GM12865 (cell line): ENCODE results near the gene HERC2.

Experiments used
- DNase-seq: peaks from one replicate; pipeline ENCODE4 v3.0.0; 2010; ENCODE audit warnings: low read depth
- H3K4me3 ChIP-seq: 2 replicates; pipeline ENCODE4 v1.5.1; 2011; ENCODE audit warnings: mild to moderate bottlenecking, low read depth, low read length, control low read depth
- CTCF ChIP-seq: IDR thresholded peaks from 2 replicates; pipeline ENCODE4 v1.5.1; 2011; ENCODE audit warnings: low read length, control low read depth, low read depth, inconsistent platforms; ENCODE audit not compliant: insufficient read depth; ENCODE audit errors: missing control alignments

Gene HERC2

GRCh38 chr15:28114114-28114455 is 207.9 kb downstream of the HERC2 start:
- no peak for DNase-seq
- no peak overlapping the region for H3K4me3 ChIP-seq
- no peak for TF ChIP-seq CTCF

- no peak overlapping the region for H3K4me3 ChIP-seq
- DNase-seq, result no peak
- TF ChIP-seq CTCF, result no peak
These were observed 208.4 kb downstream of the HERC2 start for GRCh38 chr15:28113394-28114113.

GRCh38 chr15:28112962-28113361 is 209.0 kb downstream of the HERC2 start:
- no peak overlapping the region for H3K4me3 ChIP-seq
- no peak for DNase-seq
- TF ChIP-seq CTCF, result no peak

- no peak for TF ChIP-seq CTCF
- no peak overlapping the region for H3K4me3 ChIP-seq
These were observed 209.7 kb downstream of the HERC2 start for GRCh38 chr15:28112101-28112760.

GRCh38 chr15:28111543-28111942 is 210.4 kb downstream of the HERC2 start:
- no peak overlapping the region for H3K4me3 ChIP-seq
- DNase-seq, result no peak
- TF ChIP-seq CTCF, result no peak

More at GRCh38 chr15:28112101-28112760, 209.7 kb downstream of the HERC2 start:
- no peak for DNase-seq

GRCh38 chr15:28110481-28110881 is 211.5 kb downstream of the HERC2 start:
- no peak for TF ChIP-seq CTCF
- H3K4me3 ChIP-seq, result no peak overlapping the region
- DNase-seq, result no peak
